Stimulated activated CD4-positive, alpha-beta T cell treated with anti-CD3 and anti-CD28 coated beads, Interleukin-1b, Interleukin-23, amount 100 ng/mL, for 24 hours (primary cell): ENCODE measurements around the gene CFAP99.
"Not testable (repeated sequence)": the region's sequence is repeated elsewhere in the genome, so short reads cannot be mapped to it uniquely, and the experiment has no call there.

ENCODE experiments used
- DNase-seq, 4 experiments: peaks; one replicate each; pipeline ENCODE4 v3.0.0-alpha.2; 2020; ENCODE audit warnings: low read depth in 4 of 4, low spot score in 1 of 4

CFAP99 gene

GRCh38 chr4:2465032-2465431, 46.3 kb downstream of the CFAP99 start:
- DNase-seq: no peak

DNA sequence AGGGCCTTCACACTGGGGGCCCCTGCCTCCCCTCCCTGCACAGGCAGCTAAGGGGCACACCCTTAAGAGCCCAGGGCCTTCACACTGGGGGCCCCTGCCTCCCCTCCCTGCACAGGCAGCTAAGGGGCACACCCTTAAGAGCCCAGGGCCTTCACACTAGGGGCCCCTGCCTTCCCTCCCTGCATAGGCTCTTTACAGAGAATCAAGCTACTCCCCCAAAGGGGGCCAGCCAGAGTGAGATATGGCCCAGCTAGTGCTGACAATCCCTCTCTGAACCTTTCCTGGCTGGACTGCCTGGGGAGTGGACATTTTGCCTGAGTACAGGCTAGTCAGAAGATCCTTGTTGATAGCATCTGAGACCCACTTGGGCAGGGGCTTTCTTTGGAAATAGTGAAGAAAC, 46.8 kb downstream of the CFAP99 start:
- DNase-seq: not testable (repeated sequence)

GRCh38 chr4:2468456-2469191, 49.9 kb downstream of the CFAP99 start, which contains the start of gene RNF4:
Gene RNF4 (plus strand): TSS chr4:2469106. CDS start chr4:2490494, 21,388 bp downstream.
- DNase-seq: peak; percentile 86 to 94 (median 90)

GRCh38 chr4:2469192-2469984, 50.6 kb downstream of the CFAP99 start:
- DNase-seq: peak; percentile 36 to 71 (median 50)

DNA sequence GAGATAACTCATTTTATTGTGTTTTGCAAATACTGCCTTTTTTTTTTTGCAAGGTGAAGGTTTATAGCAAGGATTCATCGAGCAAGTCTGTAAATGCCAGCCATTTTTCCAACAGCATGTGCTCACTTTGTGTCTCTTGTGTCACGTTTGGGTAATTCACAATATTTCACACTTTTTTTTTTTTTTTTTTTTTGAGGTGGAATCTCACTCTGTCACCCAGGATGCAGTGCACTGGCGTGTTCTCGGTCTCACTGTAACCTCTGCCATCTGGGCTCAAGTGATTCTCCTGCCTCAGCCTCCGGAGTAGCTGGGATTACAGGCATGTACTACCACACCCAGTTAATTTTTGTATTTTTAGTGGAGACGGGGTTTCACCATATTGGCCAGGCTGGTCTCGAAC, 52.0 kb downstream of the CFAP99 start:
- DNase-seq: no peak

DNA sequence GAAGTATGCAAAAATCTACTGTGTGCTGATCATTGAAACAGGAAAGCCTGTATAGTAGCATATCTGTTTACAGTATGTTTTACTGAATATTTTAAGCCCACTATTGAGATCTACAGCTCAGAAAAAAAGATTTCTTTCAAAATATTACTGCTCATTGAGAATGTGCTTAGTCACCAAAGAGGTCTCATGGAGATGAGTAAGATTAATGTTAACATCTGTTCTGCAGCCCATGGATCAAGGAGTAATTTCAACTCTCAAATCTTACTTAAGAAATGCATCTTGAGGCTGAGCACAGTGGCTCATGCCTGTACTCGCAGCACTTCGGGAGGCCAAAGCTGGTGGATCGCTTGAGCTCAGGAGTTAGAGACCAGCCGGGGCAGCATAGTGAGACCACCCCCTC, 53.4 kb downstream of the CFAP99 start:
- DNase-seq: no peak

DNA sequence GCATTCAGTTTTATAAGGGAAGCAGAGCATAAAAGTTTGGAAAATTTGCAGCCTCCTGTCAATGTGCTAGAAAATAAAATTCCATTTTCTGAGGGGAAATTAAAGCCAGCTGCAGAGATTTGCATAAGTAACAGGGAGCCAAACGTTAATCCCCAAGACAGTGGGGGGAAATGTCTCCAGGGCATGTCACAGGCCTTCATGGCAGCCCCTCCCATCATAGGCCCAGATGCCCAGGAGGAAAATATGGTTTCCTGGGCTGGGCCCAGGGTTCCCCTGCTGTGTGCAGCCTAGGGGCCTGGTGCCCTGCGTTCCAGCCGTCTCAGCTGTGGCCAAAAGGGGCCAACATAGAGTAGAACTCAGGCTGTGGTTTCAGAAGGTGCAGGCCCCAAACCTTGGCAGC, 59.5 kb downstream of the CFAP99 start:
- no peak for DNase-seq

DNA sequence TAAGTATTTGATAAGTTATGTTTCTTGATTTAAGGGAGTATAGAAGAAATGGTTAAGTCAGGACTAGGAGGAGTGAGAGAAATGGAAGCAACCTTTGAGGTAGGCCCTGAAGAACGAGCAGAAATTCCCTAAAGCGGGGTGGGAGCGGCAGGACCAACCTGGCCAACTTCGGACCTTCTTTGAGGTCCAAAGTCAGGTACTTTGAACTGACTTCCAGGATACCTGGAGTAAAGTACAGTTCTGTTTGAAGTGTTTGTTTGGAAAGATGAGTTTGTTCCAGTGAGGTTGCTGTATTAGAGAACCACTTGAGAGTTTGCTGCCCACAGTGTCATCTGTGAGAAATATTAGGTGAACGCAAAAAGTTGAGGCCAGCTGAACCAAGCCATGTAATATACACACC, 61.9 kb downstream of the CFAP99 start:
- no peak for DNase-seq

- DNase-seq: no peak
Observed at GRCh38 chr4:2482192-2482591, 63.4 kb downstream of the CFAP99 start.

DNA sequence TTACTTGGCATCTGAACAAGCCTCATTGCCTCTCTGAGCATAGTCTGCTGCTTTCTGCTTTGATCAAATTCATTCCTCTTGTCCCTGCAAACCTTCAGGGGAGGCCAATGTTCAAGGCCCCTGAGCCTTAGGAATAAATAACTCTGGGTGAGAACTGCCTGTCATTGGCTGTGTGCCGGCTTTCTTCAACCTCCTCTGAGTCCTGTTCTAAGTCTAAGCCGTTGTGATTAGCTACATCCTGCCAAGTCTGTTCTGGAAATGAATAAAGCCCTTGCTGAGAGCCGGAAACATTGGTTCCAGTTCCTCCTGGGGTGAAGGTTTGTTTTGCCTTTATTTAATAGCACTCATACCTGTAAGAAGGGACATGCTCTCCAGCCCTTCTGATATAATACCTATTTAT, 63.9 kb downstream of the CFAP99 start:
- DNase-seq: no peak

- no peak for DNase-seq
Observed at GRCh38 chr4:2483237-2483636, 64.5 kb downstream of the CFAP99 start.

DNA sequence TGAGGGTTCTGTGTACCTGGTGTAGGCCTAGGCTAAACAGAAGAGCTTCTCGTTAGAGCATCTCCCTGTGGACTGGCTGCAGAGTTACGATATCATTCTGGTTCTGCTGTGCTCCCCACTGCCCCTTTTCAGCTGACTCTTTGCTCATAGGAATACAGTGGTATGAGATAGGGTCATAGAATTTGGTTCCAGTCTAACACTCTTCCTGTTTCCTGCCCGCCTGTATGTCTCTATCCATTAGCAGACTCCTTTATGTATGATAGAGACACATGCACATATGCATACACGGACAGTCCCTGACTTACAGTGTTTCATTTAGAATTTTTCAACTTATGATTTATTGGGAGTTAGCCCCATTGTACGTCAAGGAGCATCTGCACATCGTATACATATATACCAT, 65.4 kb downstream of the CFAP99 start:
- no peak for DNase-seq

DNA sequence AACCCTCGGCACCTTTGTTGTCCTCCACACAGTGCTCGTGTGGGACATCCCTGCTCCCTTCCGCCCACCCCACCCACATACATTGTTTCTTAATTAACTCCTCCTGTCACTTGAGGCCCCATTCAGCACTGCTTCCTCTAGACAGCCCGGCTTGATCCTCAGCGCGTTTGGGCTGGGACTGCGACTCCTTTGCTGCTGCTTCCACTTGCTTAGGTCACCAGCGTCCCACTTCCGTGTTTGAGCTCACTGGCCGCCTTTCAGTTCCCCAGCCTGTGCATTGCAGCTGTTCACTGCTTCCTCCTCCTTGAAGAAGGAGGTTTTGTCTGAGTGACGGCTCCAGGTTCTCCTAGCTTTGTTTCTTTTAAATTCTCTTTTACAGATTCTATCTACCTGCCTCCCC, 66.2 kb downstream of the CFAP99 start:
- DNase-seq: peak in 2 of 4 experiments; percentile 21 to 47

DNA sequence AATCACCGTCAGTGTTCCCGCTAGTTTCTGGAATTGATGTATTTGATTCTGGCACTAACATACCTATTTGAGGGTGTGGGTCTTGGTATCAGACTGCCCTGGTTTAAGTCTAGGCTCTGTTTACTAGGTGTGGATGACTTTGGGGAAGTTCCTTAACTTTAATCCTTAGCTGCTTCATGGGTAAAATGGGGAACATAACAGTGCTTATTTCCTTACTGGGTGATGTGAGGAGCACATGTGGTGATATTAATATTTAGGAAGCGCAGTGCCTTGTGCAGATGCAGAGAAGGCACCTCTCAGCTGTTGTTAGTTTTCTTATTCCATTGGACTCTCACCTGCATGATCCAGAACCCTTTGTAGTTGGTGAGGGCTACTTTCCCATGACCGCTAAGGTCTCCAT, 67.2 kb downstream of the CFAP99 start:
- no peak for DNase-seq

- no peak for DNase-seq
Observed at GRCh38 chr4:2486981-2487380, 68.2 kb downstream of the CFAP99 start.

DNA sequence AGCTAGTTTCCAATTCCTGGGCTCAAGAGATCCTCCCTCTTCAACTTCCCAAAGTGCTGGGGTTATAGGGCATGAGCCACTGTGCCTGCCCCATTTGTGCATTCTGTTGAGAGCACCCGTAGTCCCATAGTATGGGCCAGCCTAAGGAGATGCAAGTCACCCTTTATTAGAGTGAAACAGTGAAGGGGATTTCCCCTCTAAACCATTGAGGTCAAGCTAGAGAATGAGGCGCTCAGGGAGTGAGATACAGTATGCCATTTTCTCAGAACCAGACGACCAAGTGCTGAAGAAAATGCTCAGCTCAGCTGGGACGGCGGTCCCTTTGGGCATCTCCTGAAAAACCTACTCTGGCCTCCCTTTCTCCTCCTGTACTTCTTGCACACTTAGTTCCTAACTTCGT, 68.9 kb downstream of the CFAP99 start:
- DNase-seq: no peak

- no peak for DNase-seq
Observed at GRCh38 chr4:2489081-2489805, 70.5 kb downstream of the CFAP99 start.

GRCh38 chr4:2489841-2490552, 71.2 kb downstream of the CFAP99 start:
- DNase-seq: no peak

- no peak for DNase-seq
Observed at GRCh38 chr4:2492970-2493369, 74.2 kb downstream of the CFAP99 start.

DNA sequence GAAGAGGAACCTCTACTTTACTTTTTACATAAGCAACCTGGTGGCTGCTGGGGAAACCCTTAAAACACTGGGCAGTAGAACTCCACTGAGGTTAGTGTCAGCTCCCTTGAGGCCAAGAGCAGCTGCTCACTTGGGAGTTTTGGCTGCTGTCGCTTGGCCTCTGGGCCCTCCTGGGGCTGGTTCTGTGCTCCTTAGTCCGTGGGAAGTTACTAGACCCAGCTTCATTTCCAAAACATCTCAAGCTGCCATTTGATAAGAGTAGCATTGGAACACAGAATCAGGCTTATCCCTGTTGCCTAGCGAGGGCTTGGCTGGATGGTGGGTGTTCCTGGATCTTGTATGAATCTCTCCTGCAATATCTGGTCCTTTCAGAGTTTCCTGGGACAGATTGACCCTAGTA, 76.2 kb downstream of the CFAP99 start:
- no peak for DNase-seq

GRCh38 chr4:2497324-2497723, 78.6 kb downstream of the CFAP99 start:
- DNase-seq: no peak
